Measurements from ENCODE around the gene ALDH1B1. TPM values are rescaled to one million over a fixed set of nuclear protein-coding genes. Genes with fewer than 3 reads are reported as not detected.

ALDH1B1 gene
- total RNA-seq, 1 experiment from 2014 or later, result 46.6 TPM

DNA sequence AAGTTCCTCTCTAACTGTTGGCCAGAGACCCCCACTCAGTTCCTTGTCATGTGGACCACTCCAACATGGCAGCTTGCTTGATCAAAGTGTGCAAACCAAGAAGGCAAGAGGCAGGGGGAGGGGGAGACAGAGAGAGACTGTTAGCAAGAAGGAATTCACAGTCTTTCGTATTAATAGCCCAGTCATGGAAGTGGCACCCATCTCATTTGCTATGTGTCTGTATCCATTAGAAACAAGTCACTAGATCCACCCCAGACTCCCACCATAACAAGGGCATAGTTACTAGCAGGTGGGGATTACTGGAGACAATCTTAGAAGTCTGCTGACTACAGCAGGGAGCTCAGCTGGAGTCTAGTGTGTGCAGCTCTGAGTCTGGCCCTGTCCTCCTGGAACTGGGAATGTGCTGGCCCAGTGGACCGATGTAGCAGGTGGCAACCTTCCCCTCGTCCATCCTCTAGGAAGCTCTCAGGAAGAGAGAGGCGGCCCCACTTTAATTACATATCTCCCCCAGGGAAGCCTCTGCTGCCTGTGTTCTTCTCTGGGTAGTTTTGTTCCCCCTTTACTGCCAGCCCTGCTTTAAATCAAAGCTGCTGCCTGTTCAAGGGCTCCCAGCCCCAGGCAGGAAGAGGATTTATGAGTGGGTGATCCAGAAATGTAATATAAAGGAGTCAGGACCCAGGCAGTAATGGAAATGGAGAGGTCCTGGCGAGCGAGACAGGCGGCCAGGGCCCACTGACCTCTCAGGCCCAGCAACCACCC lies 47.8 kb upstream of the ALDH1B1 start:
- Histone ChIP-seq H3K9ac (ENCODE audit: low read length) (no peak overlapping the region), H3K27me3 (ENCODE audit: insufficient read depth, low read length) (no peaks in the 10 kb centered on the region), H4K20me1 (ENCODE audit: insufficient read depth) (no peaks in the 10 kb centered on the region), H3K9me2 (ENCODE audit: insufficient read depth) (no peaks in the 10 kb centered on the region), H3K4me3 (replicated peaks in 1 of 2; ENCODE audit: low read depth in 1 of 2, low read length in 2 of 2) (no peak overlapping the region), H3K4me2 (ENCODE audit: low read length) (no peak overlapping the region), H3K79me2 (ENCODE audit: insufficient read depth, low read length) (no peaks in the 10 kb centered on the region), H3K27ac (ENCODE audit: low read depth, low read length) (no peak overlapping the region), H2AFZ (ENCODE audit: low read depth, low read length, poor library complexity, severe bottlenecking) (no peak overlapping the region), H3K4me1 (ENCODE audit: control insufficient read depth in 1 of 2, insufficient read depth in 2 of 2, low read length in 2 of 2) (no peaks in the 10 kb centered on the region), H3K36me3 (ENCODE audit: control insufficient read depth in 1 of 2, insufficient read depth in 2 of 2, low read length in 2 of 2) (no peaks in the 10 kb centered on the region), H3K9me3 (ENCODE audit: control insufficient read depth in 1 of 2, insufficient read depth in 1 of 2, low read depth in 1 of 2, low read length in 2 of 2) (no peaks in the 10 kb centered on the region)
- ChIA-PET CTCF (no interaction called here), POLR2A (no interaction called here), RAD21 (ENCODE audit: low non-redundant PET in 1 of 2, low total read pairs in 2 of 2, uncharacterized antibody in 2 of 2, unreplicated experiment in 2 of 2) (no interaction called here)
- no TSS peak for BruUV-seq (replicated peaks)
- TF ChIP-seq CEBPB (IDR thresholded peaks at IDR 0.05; ENCODE audit: low read depth), result no peak
- ATAC-seq (no peak), DNase-seq (ENCODE audit: low read depth, low spot score) (no peak)
- intact Hi-C loops (cut with micrococcal nuclease), result no loop called here

DNA sequence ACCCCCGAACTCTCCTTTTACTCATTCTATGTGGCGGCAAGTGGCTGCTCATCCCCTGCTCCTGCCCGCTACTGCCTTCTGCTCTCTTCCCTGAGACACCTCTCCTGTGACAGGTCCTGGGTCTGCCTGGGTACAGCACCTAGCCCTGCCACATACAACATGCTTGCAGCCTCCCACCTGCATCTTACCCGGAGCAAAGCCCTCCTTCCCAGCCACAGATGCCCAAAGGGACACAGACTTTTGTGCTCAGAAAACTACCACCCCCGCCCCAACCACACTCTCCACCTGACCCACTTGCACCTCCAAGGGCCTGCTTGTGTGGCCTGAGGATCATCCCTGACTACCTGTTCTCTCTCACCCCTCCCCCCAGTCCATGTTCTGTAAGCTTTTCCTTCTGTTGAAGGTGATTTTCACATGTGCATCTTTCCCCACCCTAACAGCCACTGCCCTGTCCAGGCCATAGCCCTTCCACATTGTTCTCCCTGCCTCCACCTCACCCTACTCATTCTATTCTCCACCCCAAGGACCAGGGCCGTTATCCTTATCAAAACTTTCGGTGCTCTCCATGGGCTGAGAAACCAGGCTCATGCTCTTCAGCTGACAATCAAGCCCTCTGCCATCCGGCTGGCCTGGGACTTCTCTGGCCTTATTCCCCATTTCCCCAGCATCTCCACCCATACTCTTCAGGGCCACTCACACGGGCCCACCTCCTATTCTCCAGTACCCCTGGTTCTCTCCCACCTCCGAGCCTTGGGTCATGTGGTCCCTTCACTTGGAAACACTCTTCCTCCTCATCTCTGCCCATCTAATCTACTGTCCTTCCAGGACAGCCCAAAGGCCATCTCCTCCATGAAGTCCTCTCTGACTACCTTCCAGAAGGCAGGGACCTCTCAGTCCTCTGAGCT lies 46.4 kb upstream of the ALDH1B1 start:
- no peak for DNase-seq (ENCODE audit: low read depth, low spot score)
- no peaks in the 10 kb centered on the region for H3K9me3 ChIP-seq (ENCODE audit: control insufficient read depth in 1 of 2, insufficient read depth in 1 of 2, low read depth in 1 of 2, low read length in 2 of 2)

More for the DNA sequence above, 46.4 kb upstream of the ALDH1B1 start:
- Histone ChIP-seq H3K27ac (ENCODE audit: low read depth, low read length) (no peak overlapping the region), H4K20me1 (ENCODE audit: insufficient read depth) (no peaks in the 10 kb centered on the region), H3K4me3 (replicated peaks in 1 of 2; ENCODE audit: low read depth in 1 of 2, low read length in 2 of 2) (no peak overlapping the region), H2AFZ (ENCODE audit: low read depth, low read length, poor library complexity, severe bottlenecking) (no peak overlapping the region), H3K9ac (ENCODE audit: low read length) (no peak overlapping the region), H3K9me2 (ENCODE audit: insufficient read depth) (no peaks in the 10 kb centered on the region), H3K27me3 (ENCODE audit: insufficient read depth, low read length) (no peaks in the 10 kb centered on the region), H3K79me2 (ENCODE audit: insufficient read depth, low read length) (no peaks in the 10 kb centered on the region), H3K36me3 (ENCODE audit: control insufficient read depth in 1 of 2, insufficient read depth in 2 of 2, low read length in 2 of 2) (no peaks in the 10 kb centered on the region), H3K4me2 (ENCODE audit: low read length) (no peak overlapping the region), H3K4me1 (ENCODE audit: control insufficient read depth in 1 of 2, insufficient read depth in 2 of 2, low read length in 2 of 2) (no peaks in the 10 kb centered on the region)
- BruUV-seq (replicated peaks), result no TSS peak
- intact Hi-C loops (cut with micrococcal nuclease), result no loop called here
- CTCF ChIA-PET, result no interaction called here
- ATAC-seq, result no peak
- RAD21 ChIA-PET (ENCODE audit: low non-redundant PET in 1 of 2, low total read pairs in 2 of 2, uncharacterized antibody in 2 of 2, unreplicated experiment in 2 of 2), result no interaction called here
- POLR2A ChIA-PET, result no interaction called here
- TF ChIP-seq SP1 (IDR thresholded peaks at IDR 0.05; ENCODE audit: low read depth) (no peak), SIN3A (IDR thresholded peaks at IDR 0.05; ENCODE audit: low read depth) (no peak), EZH2 (IDR thresholded peaks at IDR 0.05) (no peak), SRF (IDR thresholded peaks at IDR 0.05; ENCODE audit: low read depth) (no peak), RAD21 (IDR thresholded peaks at IDR 0.05; ENCODE audit: low read depth) (no peak)
- TF ChIP-seq, protein P1, sequence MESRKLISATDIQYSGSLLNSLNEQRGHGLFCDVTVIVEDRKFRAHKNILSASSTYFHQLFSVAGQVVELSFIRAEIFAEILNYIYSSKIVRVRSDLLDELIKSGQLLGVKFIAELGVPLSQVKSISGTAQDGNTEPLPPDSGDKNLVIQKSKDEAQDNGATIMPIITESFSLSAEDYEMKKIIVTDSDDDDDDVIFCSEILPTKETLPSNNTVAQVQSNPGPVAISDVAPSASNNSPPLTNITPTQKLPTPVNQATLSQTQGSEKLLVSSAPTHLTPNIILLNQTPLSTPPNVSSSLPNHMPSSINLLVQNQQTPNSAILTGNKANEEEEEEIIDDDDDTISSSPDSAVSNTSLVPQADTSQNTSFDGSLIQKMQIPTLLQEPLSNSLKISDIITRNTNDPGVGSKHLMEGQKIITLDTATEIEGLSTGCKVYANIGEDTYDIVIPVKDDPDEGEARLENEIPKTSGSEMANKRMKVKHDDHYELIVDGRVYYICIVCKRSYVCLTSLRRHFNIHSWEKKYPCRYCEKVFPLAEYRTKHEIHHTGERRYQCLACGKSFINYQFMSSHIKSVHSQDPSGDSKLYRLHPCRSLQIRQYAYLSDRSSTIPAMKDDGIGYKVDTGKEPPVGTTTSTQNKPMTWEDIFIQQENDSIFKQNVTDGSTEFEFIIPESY (IDR thresholded peaks at IDR 0.05; ENCODE audit: extremely low read depth, insufficient replicate concordance, low read length), result no peak
- TF ChIP-seq, protein P2, sequence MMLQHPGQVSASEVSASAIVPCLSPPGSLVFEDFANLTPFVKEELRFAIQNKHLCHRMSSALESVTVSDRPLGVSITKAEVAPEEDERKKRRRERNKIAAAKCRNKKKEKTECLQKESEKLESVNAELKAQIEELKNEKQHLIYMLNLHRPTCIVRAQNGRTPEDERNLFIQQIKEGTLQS (IDR thresholded peaks at IDR 0.05), result no peak
- TF ChIP-seq, protein P3, sequence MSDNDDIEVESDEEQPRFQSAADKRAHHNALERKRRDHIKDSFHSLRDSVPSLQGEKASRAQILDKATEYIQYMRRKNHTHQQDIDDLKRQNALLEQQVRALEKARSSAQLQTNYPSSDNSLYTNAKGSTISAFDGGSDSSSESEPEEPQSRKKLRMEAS (IDR thresholded peaks at IDR 0.05), result no peak

Data from HCT116 (cell line).